Gastrocnemius medialis (tissue), 4 donors: ENCODE results near the gene CFAP46.

Experiments
- POLR2A ChIP-seq, 2 donors: fragments of 450-650 bp; IDR thresholded peaks; one replicate each; pipeline ENCODE4 v1.6.1; 2017; ENCODE audit warnings: antibody characterized with exemption in 2 of 2, mild to moderate bottlenecking in 2 of 2, moderate library complexity in 2 of 2
- TF ChIP-seq, protein P1 (sequence below), 5 experiments: fragments of 450-650 bp in 3 of 5; fragments of 200-600 bp in 2 of 5; sonication (generic) in 2 of 5; IDR thresholded peaks in 4 of 5; conservative IDR thresholded peaks in 1 of 5; 1 replicate in 4 of 5; 2 replicates in 1 of 5; pipeline ENCODE4 v1.5.1; 2016 to 2019; ENCODE audit warnings: antibody characterized with exemption in 5 of 5, mild to moderate bottlenecking in 3 of 5, moderate library complexity in 3 of 5

DNA sequence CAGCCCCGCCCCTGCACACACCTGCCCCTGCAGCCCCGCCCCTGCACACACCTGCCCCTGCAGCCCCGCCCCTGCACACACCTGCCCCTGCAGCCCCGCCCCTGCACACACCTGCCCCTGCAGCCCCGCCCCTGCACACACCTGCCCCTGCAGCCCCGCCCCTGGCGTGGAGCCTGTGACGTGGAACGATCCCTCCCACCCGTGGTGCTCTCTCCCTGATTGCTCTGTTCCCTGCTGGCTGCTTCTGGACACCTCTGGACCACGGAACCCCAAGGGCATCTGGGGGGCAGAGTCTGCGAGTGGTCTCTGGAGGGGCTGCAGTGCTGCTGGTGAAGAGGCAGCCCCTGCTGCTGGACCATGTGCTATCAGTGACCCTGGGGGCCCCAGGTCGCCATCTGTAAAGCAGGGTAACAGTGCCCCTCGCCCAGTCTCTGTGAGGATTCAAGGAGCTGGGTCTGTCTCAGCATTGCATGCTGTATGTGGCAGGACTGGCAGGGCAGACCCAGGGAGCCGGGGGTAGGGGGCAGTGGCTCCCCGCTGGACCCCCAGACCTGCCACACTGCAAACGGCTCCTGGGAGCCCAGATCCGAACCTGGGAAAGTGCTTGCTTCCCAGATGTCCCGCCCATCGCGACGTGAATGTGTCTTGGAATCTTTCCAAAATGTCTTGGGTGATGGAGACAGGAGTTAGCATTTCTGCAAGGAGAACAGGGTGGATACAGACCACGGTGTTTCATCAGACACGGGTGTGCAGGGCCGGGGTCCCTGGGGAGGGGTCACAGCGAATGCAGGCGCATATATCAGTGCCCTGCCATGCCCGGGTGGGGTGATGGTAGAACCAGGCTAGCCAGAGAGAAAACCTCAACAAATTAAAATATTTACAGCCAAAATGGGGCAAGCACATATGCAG is 128.6 kb downstream of the CFAP46 start:
- TF ChIP-seq, protein P1, sequence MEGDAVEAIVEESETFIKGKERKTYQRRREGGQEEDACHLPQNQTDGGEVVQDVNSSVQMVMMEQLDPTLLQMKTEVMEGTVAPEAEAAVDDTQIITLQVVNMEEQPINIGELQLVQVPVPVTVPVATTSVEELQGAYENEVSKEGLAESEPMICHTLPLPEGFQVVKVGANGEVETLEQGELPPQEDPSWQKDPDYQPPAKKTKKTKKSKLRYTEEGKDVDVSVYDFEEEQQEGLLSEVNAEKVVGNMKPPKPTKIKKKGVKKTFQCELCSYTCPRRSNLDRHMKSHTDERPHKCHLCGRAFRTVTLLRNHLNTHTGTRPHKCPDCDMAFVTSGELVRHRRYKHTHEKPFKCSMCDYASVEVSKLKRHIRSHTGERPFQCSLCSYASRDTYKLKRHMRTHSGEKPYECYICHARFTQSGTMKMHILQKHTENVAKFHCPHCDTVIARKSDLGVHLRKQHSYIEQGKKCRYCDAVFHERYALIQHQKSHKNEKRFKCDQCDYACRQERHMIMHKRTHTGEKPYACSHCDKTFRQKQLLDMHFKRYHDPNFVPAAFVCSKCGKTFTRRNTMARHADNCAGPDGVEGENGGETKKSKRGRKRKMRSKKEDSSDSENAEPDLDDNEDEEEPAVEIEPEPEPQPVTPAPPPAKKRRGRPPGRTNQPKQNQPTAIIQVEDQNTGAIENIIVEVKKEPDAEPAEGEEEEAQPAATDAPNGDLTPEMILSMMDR (IDR thresholded peaks at IDR 0.05 in 4 of 5, conservative IDR thresholded peaks at IDR 0.05 in 1 of 5): no peak
- TF ChIP-seq POLR2A (IDR thresholded peaks at IDR 0.05): no peak
